OCI-LY3 (cell line): ENCODE results near the gene SATB2.

Experiments
- H2AFZ ChIP-seq: fragments of 200-600, 300-600 bp; shearing (Covaris generic); 2 replicates; pipeline ENCODE4 v1.6.0; 2014; ENCODE audit warnings: antibody characterized with exemption, low read depth, low read length
- H3K27ac ChIP-seq: fragments of 200-600, 300-600 bp; sonication (generic); 2 replicates; pipeline ENCODE4 v1.5.1; 2014; ENCODE audit warnings: mild to moderate bottlenecking, low read length, moderate library complexity, mixed read lengths
- H3K27me3 ChIP-seq: fragments of 200-600, 300-600 bp; sonication (generic); 2 replicates; pipeline ENCODE4 v1.6.1; 2014; ENCODE audit warnings: low read depth, low read length, mixed read lengths
- H3K36me3 ChIP-seq: fragments of 200-600, 300-600 bp; sonication (generic); replicated peaks from 2 replicates; pipeline ENCODE3; 2014; ENCODE audit warnings: low read depth, low read length, mixed read lengths
- H3K4me1 ChIP-seq: fragments of 300-600, 200-600 bp; sonication (generic); 2 replicates; pipeline ENCODE4 v1.6.1; 2014; ENCODE audit warnings: low read length, mixed read lengths
- H3K4me2 ChIP-seq: fragments of 200-600, 300-600 bp; sonication (generic); 2 replicates; pipeline ENCODE4 v1.6.1; 2014; ENCODE audit warnings: low read length, mixed read lengths
- H3K4me3 ChIP-seq: fragments of 300-600, 200-600 bp; sonication (generic); 2 replicates; pipeline ENCODE4 v1.5.1; 2014; ENCODE audit warnings: antibody characterized with exemption, mild to moderate bottlenecking, low read length, moderate library complexity
- H3K79me2 ChIP-seq: fragments of 300-600, 200-600 bp; shearing (Covaris generic); 2 replicates; pipeline ENCODE4 v1.6.1; 2014; ENCODE audit warnings: mild to moderate bottlenecking, low read length, mixed read lengths
- H3K9ac ChIP-seq: fragments of 300-600, 200-600 bp; shearing (Covaris generic); 2 replicates; pipeline ENCODE4 v1.6.0; 2014; ENCODE audit warnings: mild to moderate bottlenecking, low read length, moderate library complexity
- H3K9me3 ChIP-seq: fragments of 200-600, 300-600 bp; shearing (Covaris generic); 2 replicates; pipeline ENCODE4 v1.6.1; 2014; ENCODE audit warnings: low read length, mixed read lengths; ENCODE audit not compliant: insufficient read depth
- H4K20me1 ChIP-seq: fragments of 200-600, 300-600 bp; sonication (generic); 2 replicates; pipeline ENCODE4 v1.6.1; 2016; ENCODE audit warnings: low read length, mixed read lengths; ENCODE audit not compliant: insufficient read depth
- EZH2phosphoT487 ChIP-seq: fragments of 200-600 bp; shearing (Covaris generic); IDR thresholded peaks from 2 replicates; pipeline ENCODE4 v1.6.1; 2018; ENCODE audit warnings: antibody characterized with exemption, mixed run types, low read depth
- TF ChIP-seq, protein P1 (sequence below): fragments of 200-600, 300-600 bp; sonication (generic); IDR thresholded peaks from 2 replicates; pipeline ENCODE4 v1.5.1; 2014; ENCODE audit warnings: antibody characterized with exemption, low read length, low read depth

SATB2 gene

DNA sequence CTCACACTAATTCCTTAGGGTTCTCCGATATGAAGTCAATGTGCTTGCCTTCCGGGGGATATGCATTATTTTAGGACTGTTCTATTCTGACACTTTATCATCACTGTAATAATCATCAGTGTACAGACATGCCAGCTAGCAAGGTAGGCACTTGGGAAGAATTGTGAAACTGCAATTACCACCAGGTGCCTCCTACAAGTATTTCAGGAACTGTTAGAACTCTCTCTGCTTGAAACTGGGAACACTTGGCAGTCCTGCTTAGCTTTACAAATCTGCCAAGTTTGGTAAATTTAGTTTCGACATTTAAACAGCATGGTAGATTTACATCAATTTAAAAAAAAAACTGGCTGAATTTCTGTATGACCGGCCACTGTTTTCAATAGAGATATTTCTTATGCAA lies 128.7 kb downstream of the SATB2 start:
- Histone ChIP-seq H3K27me3 (no peaks in the 10 kb centered on the region), H3K9me3 (no peaks in the 10 kb centered on the region), H3K79me2 (no peaks in the 10 kb centered on the region), H3K27ac (no peak overlapping the region), H3K4me3 (no peak overlapping the region), H2AFZ (no peak overlapping the region), H3K4me2 (no peak overlapping the region), H3K9ac (no peak overlapping the region), H3K36me3 (no peaks in the 10 kb centered on the region), H3K4me1 (no peaks in the 10 kb centered on the region), H4K20me1 (no peaks in the 10 kb centered on the region)
- TF ChIP-seq, protein P1, sequence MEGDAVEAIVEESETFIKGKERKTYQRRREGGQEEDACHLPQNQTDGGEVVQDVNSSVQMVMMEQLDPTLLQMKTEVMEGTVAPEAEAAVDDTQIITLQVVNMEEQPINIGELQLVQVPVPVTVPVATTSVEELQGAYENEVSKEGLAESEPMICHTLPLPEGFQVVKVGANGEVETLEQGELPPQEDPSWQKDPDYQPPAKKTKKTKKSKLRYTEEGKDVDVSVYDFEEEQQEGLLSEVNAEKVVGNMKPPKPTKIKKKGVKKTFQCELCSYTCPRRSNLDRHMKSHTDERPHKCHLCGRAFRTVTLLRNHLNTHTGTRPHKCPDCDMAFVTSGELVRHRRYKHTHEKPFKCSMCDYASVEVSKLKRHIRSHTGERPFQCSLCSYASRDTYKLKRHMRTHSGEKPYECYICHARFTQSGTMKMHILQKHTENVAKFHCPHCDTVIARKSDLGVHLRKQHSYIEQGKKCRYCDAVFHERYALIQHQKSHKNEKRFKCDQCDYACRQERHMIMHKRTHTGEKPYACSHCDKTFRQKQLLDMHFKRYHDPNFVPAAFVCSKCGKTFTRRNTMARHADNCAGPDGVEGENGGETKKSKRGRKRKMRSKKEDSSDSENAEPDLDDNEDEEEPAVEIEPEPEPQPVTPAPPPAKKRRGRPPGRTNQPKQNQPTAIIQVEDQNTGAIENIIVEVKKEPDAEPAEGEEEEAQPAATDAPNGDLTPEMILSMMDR = no peak
- no peak for TF ChIP-seq EZH2phosphoT487

DNA sequence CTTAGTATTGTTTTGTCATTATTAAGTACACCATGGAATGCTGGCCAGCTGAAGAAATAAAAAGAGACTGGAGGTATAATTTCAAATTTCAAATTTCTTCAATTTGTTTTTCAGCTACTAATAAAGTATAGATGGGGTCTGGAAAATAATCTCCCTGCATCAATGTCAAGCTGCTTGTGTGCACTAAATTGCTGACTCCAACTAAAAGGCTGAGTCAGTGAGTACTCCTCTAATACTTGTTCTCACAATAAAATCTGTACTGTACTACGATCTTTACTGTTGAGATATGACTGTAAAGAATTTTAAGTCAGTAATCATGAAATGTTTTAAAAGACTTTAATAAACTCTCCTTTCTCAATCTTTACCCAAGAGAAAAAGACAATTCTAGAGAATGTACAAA lies 131.9 kb downstream of the SATB2 start:
- no peaks in the 10 kb centered on the region for H3K79me2 ChIP-seq
- no peaks in the 10 kb centered on the region for H3K27me3 ChIP-seq
- H3K9me3 ChIP-seq = no peaks in the 10 kb centered on the region

DNA sequence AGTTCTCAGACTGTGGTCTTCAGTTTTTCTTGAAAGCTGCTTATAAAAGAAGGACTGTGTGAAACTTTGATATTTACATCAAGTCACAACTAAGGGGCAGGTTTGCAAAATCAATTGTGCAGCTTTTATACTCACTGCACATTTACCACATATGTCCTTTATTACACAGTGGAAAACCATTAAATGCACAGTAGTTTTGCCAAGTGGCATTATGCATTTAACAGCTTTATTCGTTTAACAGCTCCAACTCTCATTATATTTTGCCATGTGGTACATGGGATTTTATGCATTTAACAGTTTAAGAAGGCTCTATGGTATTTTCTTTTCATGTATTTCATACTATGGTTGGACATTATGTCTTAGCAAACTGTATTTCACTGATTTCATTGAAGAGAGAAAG lies 135.6 kb downstream of the SATB2 start:
- Histone ChIP-seq H3K4me3 (no peak overlapping the region), H3K4me1 (no peaks in the 10 kb centered on the region), H3K4me2 (no peak overlapping the region), H4K20me1 (peaks cover under 1% of the 10 kb centered on the region; the same call in 1 of the 2 replicates), H3K27me3 (no peaks in the 10 kb centered on the region), H2AFZ (no peak overlapping the region), H3K9ac (no peak overlapping the region), H3K79me2 (no peaks in the 10 kb centered on the region), H3K27ac (no peak overlapping the region), H3K36me3 (no peaks in the 10 kb centered on the region), H3K9me3 (no peaks in the 10 kb centered on the region)
- TF ChIP-seq, protein P1 = no peak
- TF ChIP-seq EZH2phosphoT487 = no peak

More for the DNA sequence above, 131.9 kb downstream of the SATB2 start:
- Histone ChIP-seq H3K36me3 (no peaks in the 10 kb centered on the region), H3K4me1 (no peaks in the 10 kb centered on the region), H4K20me1 (no peaks in the 10 kb centered on the region), H3K4me2 (no peak overlapping the region), H2AFZ (no peak overlapping the region), H3K27ac (no peak overlapping the region), H3K9ac (no peak overlapping the region), H3K4me3 (no peak overlapping the region)
- no peak for TF ChIP-seq EZH2phosphoT487
- TF ChIP-seq, protein P1 = no peak

- H3K4me3 ChIP-seq = no peak overlapping the region
- no peaks in the 10 kb centered on the region for H3K4me1 ChIP-seq
- no peaks in the 10 kb centered on the region for H3K36me3 ChIP-seq
- no peak for TF ChIP-seq EZH2phosphoT487
- TF ChIP-seq, protein P1 = no peak
- no peaks in the 10 kb centered on the region for H3K9me3 ChIP-seq
- no peaks in the 10 kb centered on the region for H3K27me3 ChIP-seq
- H3K27ac ChIP-seq = no peak overlapping the region
- no peak overlapping the region for H3K9ac ChIP-seq
- H3K4me2 ChIP-seq = no peak overlapping the region
- H2AFZ ChIP-seq = no peak overlapping the region
- H3K79me2 ChIP-seq = no peaks in the 10 kb centered on the region
- H4K20me1 ChIP-seq = peaks cover 4% of the 10 kb centered on the region; the same call in 1 of the 2 replicates
Measured at GRCh38 chr2:199317646-199318045, 140.1 kb downstream of the SATB2 start.
